Chondrocyte (in vitro differentiated cells): ENCODE data around the gene SMC6. TPM values are rescaled to one million over a fixed set of nuclear protein-coding genes. Genes with fewer than 3 reads are reported as not detected.

Experiments
- DNase-seq: peaks from one replicate; pipeline ENCODE4 v3.0.0; 2021; ENCODE audit warnings: mixed read lengths, low spot score
- H3K27ac Mint-ChIP-seq: one replicate; pipeline ENCODE4 v1.8.0; 2021; ENCODE audit warnings: mild to moderate bottlenecking, moderate library complexity, mixed read lengths; ENCODE audit not compliant: unreplicated experiment
- H3K27me3 Mint-ChIP-seq: 2 replicates; pipeline ENCODE4 v1.8.0; 2021; ENCODE audit warnings: low read depth, mixed read lengths
- H3K36me3 Mint-ChIP-seq: 2 replicates; pipeline ENCODE4 v1.8.0; 2021; ENCODE audit warnings: low read depth, mixed read lengths
- H3K4me1 Mint-ChIP-seq: 2 replicates; pipeline ENCODE4 v1.8.0; 2021; ENCODE audit warnings: low read depth, mild to moderate bottlenecking, mixed read lengths
- H3K4me3 Mint-ChIP-seq: one replicate; pipeline ENCODE4 v1.8.0; 2021; ENCODE audit warnings: mild to moderate bottlenecking, moderate library complexity, mixed read lengths; ENCODE audit not compliant: unreplicated experiment
- H3K9me3 Mint-ChIP-seq: 2 replicates; pipeline ENCODE4 v1.8.0; 2021; ENCODE audit warnings: low read depth, mixed read lengths
- total RNA-seq: library from RNA; stranded (reverse); gene quantifications from 3 replicates; pipeline ENCODE4 v1.2.1, GENCODE V29; 2021
- TF ChIP-seq, protein P1 (sequence below): fragments of 200-600 bp; sonication (generic); IDR thresholded peaks from 2 replicates; pipeline ENCODE4 v1.5.0; 2021; ENCODE audit warnings: antibody characterized with exemption, mild to moderate bottlenecking, moderate library complexity

SMC6 gene
- total RNA-seq, 1 donor from 2014 or later, result 21.0 TPM

DNA sequence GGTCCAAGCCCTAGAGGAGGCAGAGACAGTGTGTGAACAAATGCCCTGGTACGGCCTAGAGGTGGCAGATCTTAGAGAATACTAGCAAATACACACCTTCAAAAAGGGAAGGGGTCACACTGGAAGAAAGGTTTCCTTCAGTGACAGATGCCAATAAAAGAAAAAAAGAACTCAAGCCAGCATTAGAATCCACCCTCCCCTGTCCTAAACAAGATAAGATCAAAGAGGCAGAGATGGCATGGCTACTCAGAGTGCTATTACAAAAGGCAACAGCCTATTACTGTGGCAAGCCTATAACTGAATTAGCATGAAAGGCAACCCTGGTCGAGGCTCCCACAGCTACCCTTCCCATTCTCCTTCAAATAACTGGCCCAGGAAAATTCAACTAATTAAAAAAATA is 69.6 kb downstream of the SMC6 start:
- H3K27me3 Mint-ChIP-seq, result no peaks in the 10 kb centered on the region
- H3K36me3 Mint-ChIP-seq, result peaks cover 28% of the 10 kb centered on the region
- H3K4me1 Mint-ChIP-seq, result no peaks in the 10 kb centered on the region
- no peak overlapping the region for H3K4me3 Mint-ChIP-seq
- no peak overlapping the region for H3K27ac Mint-ChIP-seq
- no peaks in the 10 kb centered on the region for H3K9me3 Mint-ChIP-seq
- TF ChIP-seq, protein P1, sequence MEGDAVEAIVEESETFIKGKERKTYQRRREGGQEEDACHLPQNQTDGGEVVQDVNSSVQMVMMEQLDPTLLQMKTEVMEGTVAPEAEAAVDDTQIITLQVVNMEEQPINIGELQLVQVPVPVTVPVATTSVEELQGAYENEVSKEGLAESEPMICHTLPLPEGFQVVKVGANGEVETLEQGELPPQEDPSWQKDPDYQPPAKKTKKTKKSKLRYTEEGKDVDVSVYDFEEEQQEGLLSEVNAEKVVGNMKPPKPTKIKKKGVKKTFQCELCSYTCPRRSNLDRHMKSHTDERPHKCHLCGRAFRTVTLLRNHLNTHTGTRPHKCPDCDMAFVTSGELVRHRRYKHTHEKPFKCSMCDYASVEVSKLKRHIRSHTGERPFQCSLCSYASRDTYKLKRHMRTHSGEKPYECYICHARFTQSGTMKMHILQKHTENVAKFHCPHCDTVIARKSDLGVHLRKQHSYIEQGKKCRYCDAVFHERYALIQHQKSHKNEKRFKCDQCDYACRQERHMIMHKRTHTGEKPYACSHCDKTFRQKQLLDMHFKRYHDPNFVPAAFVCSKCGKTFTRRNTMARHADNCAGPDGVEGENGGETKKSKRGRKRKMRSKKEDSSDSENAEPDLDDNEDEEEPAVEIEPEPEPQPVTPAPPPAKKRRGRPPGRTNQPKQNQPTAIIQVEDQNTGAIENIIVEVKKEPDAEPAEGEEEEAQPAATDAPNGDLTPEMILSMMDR, result no peak
- DNase-seq, result no peak

DNA sequence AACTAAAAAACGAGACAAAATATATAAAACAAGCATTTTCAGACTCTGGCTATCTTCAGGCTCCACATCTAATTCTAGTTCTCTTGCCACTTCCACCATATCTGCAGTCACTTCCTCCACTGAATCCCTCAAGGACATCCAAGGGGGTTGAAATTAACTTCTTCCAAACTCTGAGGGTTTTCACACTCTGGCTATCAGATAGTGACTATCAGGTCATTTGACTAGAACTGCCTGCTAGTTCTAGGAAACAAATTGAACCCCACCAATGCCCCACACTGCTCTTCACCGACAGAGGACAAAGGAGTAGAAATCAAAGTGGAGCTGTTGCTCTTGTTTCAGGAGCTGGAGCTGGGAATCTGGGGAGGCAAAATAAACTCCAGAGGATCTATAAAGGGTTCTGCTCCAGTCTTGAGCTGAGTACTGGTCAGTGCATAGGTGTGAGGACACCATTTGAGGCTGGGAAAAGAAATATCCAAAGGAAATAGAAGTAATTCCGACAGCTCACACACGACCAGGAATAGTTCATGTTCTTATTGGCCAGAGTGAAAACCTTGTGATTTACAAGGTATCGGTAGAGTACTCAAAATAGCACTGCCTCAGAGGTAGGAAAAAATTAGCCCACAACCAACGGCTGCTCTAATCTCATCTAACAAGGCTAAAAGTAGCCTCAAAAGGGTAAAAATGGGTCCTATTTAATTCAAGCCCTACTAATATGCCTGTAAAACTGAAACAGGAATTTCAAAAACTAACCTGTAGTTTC is 71.3 kb downstream of the SMC6 start:
- Mint-ChIP-seq H3K4me3 (no peak overlapping the region), H3K27ac (no peak overlapping the region), H3K4me1 (no peaks in the 10 kb centered on the region), H3K36me3 (peaks cover 23% of the 10 kb centered on the region), H3K9me3 (no peaks in the 10 kb centered on the region), H3K27me3 (no peaks in the 10 kb centered on the region)
- no peak for DNase-seq
- TF ChIP-seq, protein P1, result no peak

DNA sequence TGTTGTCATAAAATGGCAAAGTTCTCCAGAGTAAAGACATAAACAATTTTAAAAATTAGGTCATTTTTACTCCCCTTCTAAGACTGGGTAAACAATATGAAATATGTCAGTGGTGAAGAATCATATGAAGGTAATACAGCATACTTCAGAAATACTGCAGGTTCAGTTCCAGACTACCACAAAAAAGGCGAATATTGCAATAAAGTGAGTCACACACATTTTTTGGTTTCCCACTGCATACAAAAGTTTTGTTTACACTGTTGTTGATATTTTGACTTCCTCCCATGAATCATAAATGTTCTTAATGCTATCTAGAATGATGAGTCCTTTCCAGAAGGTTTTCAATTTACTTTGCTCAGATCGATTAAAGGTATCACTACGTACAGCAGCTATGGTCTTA is 73.5 kb downstream of the SMC6 start:
- H3K4me3 Mint-ChIP-seq, result no peak overlapping the region
- no peak for DNase-seq
- H3K27me3 Mint-ChIP-seq, result no peaks in the 10 kb centered on the region
- H3K36me3 Mint-ChIP-seq, result peaks cover 24% of the 10 kb centered on the region
- H3K4me1 Mint-ChIP-seq, result no peaks in the 10 kb centered on the region
- H3K9me3 Mint-ChIP-seq, result no peaks in the 10 kb centered on the region
- H3K27ac Mint-ChIP-seq, result no peak overlapping the region
- TF ChIP-seq, protein P1, result no peak

DNA sequence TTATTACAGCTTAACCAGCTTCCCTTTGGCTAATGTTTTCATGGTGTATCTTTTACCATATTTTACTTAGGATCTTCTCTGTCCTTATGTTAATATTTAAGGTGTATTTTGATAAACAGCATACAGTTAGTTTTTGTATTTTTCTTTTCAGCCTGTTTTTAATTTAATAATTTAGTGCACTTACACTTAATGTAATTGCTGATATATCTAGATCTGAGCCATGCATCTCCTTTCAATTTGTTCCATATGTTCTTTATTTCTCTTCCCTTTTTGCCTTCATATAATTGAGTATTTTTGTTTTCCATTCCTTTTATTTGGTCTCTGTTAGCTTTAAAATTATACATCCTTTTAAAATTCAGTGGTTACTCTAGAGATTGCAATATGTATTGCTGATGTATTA is 78.8 kb downstream of the SMC6 start:
- Mint-ChIP-seq H3K27ac (no peak overlapping the region), H3K4me3 (no peak overlapping the region), H3K9me3 (no peaks in the 10 kb centered on the region), H3K36me3 (peaks cover 10% of the 10 kb centered on the region), H3K4me1 (no peaks in the 10 kb centered on the region), H3K27me3 (no peaks in the 10 kb centered on the region)
- no peak for DNase-seq
- TF ChIP-seq, protein P1, result no peak

DNA sequence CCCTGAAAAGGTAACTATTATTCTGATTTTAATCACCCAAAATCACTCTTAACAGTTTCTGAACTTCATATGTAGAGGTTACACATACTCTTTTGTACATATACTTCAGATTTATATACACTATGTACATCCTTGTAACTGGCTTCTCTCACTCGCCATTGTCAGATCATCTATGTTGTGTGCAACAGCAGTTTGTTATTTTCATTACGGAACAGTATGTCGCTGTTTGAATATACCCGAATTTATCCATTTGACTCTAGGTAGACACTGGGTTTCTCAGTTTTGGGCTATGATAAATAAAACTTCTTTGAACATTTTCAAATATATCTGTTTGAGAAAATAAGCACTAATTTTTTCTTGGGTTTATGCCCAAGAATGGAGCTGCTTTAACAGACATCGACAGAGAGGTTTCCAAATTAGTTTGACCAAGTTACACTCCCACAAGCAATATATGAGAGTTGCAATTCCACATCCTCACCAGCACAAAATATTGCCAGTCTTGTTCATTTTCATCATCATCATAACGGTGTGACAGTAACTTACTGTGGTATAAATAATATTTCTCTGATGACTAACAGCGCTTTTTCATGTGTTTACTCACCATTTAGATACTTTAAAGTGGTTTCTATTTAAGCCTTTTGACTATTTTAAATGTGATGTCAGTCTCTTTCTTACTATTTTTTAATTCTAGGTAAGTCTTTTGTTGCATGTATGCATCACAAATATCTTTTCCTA is 80.9 kb downstream of the SMC6 start:
- peaks cover 18% of the 10 kb centered on the region for H3K36me3 Mint-ChIP-seq
- no peak for DNase-seq

More for the DNA sequence above, 80.9 kb downstream of the SMC6 start:
- Mint-ChIP-seq H3K27ac (no peak overlapping the region), H3K4me3 (no peak overlapping the region), H3K9me3 (no peaks in the 10 kb centered on the region), H3K4me1 (peaks cover 4% of the 10 kb centered on the region), H3K27me3 (no peaks in the 10 kb centered on the region)
- TF ChIP-seq, protein P1, result no peak
